Activated T-cell treated with anti-CD3 and anti-CD28 coated beads, Interleukin-2, amount 50 U/mL, for 4 hours (primary cell): ENCODE measurements around the gene RTN4RL2. TPM values are rescaled to one million over a fixed set of nuclear protein-coding genes. Genes with fewer than 3 reads are reported as not detected.

ENCODE experiments used
- ATAC-seq, 2 donors: fragments of 200-7000 bp; cut with Tn5 transposase; one replicate each; pipeline ENCODE4 v1.10.0; 2021
- DNase-seq: peaks from one replicate; pipeline ENCODE4 v3.0.0-alpha.2; 2020
- H3K27me3 Mint-ChIP-seq: one replicate; pipeline ENCODE4 v1.8.0; 2021; ENCODE audit warnings: low read depth, mixed read lengths
- H3K36me3 Mint-ChIP-seq: one replicate; pipeline ENCODE4 v1.8.0; 2022; ENCODE audit warnings: mixed read lengths; ENCODE audit not compliant: insufficient read depth
- H3K4me1 Mint-ChIP-seq: one replicate; pipeline ENCODE4 v1.8.0; 2021; ENCODE audit warnings: low read depth, mixed read lengths
- H3K4me3 Mint-ChIP-seq: one replicate; pipeline ENCODE4 v1.8.0; 2021; ENCODE audit warnings: mild to moderate bottlenecking, moderate library complexity, mixed read lengths
- H3K9me3 Mint-ChIP-seq: one replicate; pipeline ENCODE4 v1.8.0; 2021; ENCODE audit warnings: mixed read lengths
- total RNA-seq, 3 donors: library from RNA; stranded (reverse); gene quantifications; one replicate each; pipeline ENCODE4 v1.2.1, GENCODE V29; 2021

The RTN4RL2 gene
- total RNA-seq, 3 donors from 2014 or later: 0.16 to 0.33 (median 0.27) TPM

GRCh38 chr11:57500926-57501325 lies 40.6 kb downstream of the RTN4RL2 start:
- DNase-seq: no peak
- ATAC-seq: no peak
- Mint-ChIP-seq H3K4me3 (no peak overlapping the region), H3K27me3 (no peaks in the 10 kb centered on the region), H3K9me3 (no peaks in the 10 kb centered on the region), H3K36me3 (peaks cover 26% of the 10 kb centered on the region), H3K4me1 (no peaks in the 10 kb centered on the region)

GRCh38 chr11:57501953-57502352 lies 41.6 kb downstream of the RTN4RL2 start:
- ATAC-seq (no peak), DNase-seq (no peak)
- no peaks in the 10 kb centered on the region for H3K27me3 Mint-ChIP-seq
- peaks cover 24% of the 10 kb centered on the region for H3K36me3 Mint-ChIP-seq
- no peaks in the 10 kb centered on the region for H3K9me3 Mint-ChIP-seq
- no peak overlapping the region for H3K4me3 Mint-ChIP-seq
- no peaks in the 10 kb centered on the region for H3K4me1 Mint-ChIP-seq

GRCh38 chr11:57502376-57502775 lies 42.0 kb downstream of the RTN4RL2 start:
- no peaks in the 10 kb centered on the region for H3K9me3 Mint-ChIP-seq
- no peak overlapping the region for H3K4me3 Mint-ChIP-seq
- no peaks in the 10 kb centered on the region for H3K4me1 Mint-ChIP-seq
- DNase-seq (no peak), ATAC-seq (no peak)
- H3K27me3 Mint-ChIP-seq: no peaks in the 10 kb centered on the region
- peaks cover 21% of the 10 kb centered on the region for H3K36me3 Mint-ChIP-seq

- ATAC-seq (no peak), DNase-seq (no peak)
- no peaks in the 10 kb centered on the region for H3K27me3 Mint-ChIP-seq
- H3K9me3 Mint-ChIP-seq: no peaks in the 10 kb centered on the region
- no peak overlapping the region for H3K4me3 Mint-ChIP-seq
- no peaks in the 10 kb centered on the region for H3K4me1 Mint-ChIP-seq
- H3K36me3 Mint-ChIP-seq: peaks cover 20% of the 10 kb centered on the region
These were observed 42.5 kb downstream of the RTN4RL2 start for GRCh38 chr11:57502870-57503269.

GRCh38 chr11:57504511-57504910 lies 44.2 kb downstream of the RTN4RL2 start:
- H3K9me3 Mint-ChIP-seq: no peaks in the 10 kb centered on the region
- H3K27me3 Mint-ChIP-seq: no peaks in the 10 kb centered on the region
- H3K4me3 Mint-ChIP-seq: no peak overlapping the region
- ATAC-seq: no peak
- no peak for DNase-seq
- peaks cover 11% of the 10 kb centered on the region for H3K36me3 Mint-ChIP-seq
- no peaks in the 10 kb centered on the region for H3K4me1 Mint-ChIP-seq

- Mint-ChIP-seq H3K27me3 (no peaks in the 10 kb centered on the region), H3K4me1 (peaks cover 2% of the 10 kb centered on the region), H3K9me3 (no peaks in the 10 kb centered on the region), H3K36me3 (peaks cover 4% of the 10 kb centered on the region), H3K4me3 (no peak overlapping the region)
- no peak for ATAC-seq
- no peak for DNase-seq
These were observed 46.2 kb downstream of the RTN4RL2 start for GRCh38 chr11:57506522-57506921.

GRCh38 chr11:57508341-57509170 lies 48.2 kb downstream of the RTN4RL2 start:
- ATAC-seq (no peak), DNase-seq (no peak)
- Mint-ChIP-seq H3K36me3 (peaks cover 4% of the 10 kb centered on the region), H3K4me1 (peaks cover 21% of the 10 kb centered on the region), H3K27me3 (no peaks in the 10 kb centered on the region), H3K4me3 (no peak overlapping the region), H3K9me3 (no peaks in the 10 kb centered on the region)

- DNase-seq (no peak), ATAC-seq (no peak)
- Mint-ChIP-seq H3K27me3 (no peaks in the 10 kb centered on the region), H3K4me1 (peaks cover 30% of the 10 kb centered on the region), H3K4me3 (no peak overlapping the region), H3K9me3 (no peaks in the 10 kb centered on the region), H3K36me3 (no peaks in the 10 kb centered on the region)
These were observed 51.6 kb downstream of the RTN4RL2 start for GRCh38 chr11:57511741-57512430.

GRCh38 chr11:57512646-57513451 lies 52.5 kb downstream of the RTN4RL2 start:
- H3K36me3 Mint-ChIP-seq: no peaks in the 10 kb centered on the region
- H3K9me3 Mint-ChIP-seq: no peaks in the 10 kb centered on the region
- DNase-seq (no peak), ATAC-seq (no peak)
- peaks cover 30% of the 10 kb centered on the region for H3K4me1 Mint-ChIP-seq
- no peaks in the 10 kb centered on the region for H3K27me3 Mint-ChIP-seq
- peak overlapping the region; percentile 98 for H3K4me3 Mint-ChIP-seq

- ATAC-seq: no peak
- Mint-ChIP-seq H3K4me1 (peaks cover 30% of the 10 kb centered on the region), H3K4me3 (peak overlapping the region; percentile 98), H3K9me3 (no peaks in the 10 kb centered on the region), H3K36me3 (no peaks in the 10 kb centered on the region), H3K27me3 (no peaks in the 10 kb centered on the region)
- DNase-seq: no peak
These were observed 53.1 kb downstream of the RTN4RL2 start for GRCh38 chr11:57513452-57513795.

GRCh38 chr11:57513911-57514537 lies 53.7 kb downstream of the RTN4RL2 start:
- H3K27me3 Mint-ChIP-seq: no peaks in the 10 kb centered on the region
- H3K36me3 Mint-ChIP-seq: no peaks in the 10 kb centered on the region
- peaks cover 30% of the 10 kb centered on the region for H3K4me1 Mint-ChIP-seq
- H3K4me3 Mint-ChIP-seq: peak overlapping the region; percentile 98
- DNase-seq (peak; percentile 20), ATAC-seq (peak; percentile 51 to 52)
- H3K9me3 Mint-ChIP-seq: no peaks in the 10 kb centered on the region

- Mint-ChIP-seq H3K4me1 (peaks cover 30% of the 10 kb centered on the region), H3K27me3 (no peaks in the 10 kb centered on the region)
These were observed 54.4 kb downstream of the RTN4RL2 start for GRCh38 chr11:57514538-57515331.

GRCh38 chr11:57515332-57516060 lies 55.2 kb downstream of the RTN4RL2 start, which contains the start of gene SLC43A1:
Gene SLC43A1, minus strand, starts transcription at chr11:57515702. Its CDS starts 1,591 bp downstream, at chr11:57514111.
- DNase-seq (peak; percentile 19), ATAC-seq (peak; percentile 48 to 49)
- H3K4me3 Mint-ChIP-seq: peak within 1 kb of the TSS; percentile 98
- H3K36me3 Mint-ChIP-seq: no peaks in the 10 kb centered on the region
- no peaks in the 10 kb centered on the region for H3K27me3 Mint-ChIP-seq
- H3K9me3 Mint-ChIP-seq: no peaks in the 10 kb centered on the region
- peaks cover 29% of the 10 kb centered on the region for H3K4me1 Mint-ChIP-seq

More at GRCh38 chr11:57514538-57515331, 54.4 kb downstream of the RTN4RL2 start:
- Mint-ChIP-seq H3K36me3 (no peaks in the 10 kb centered on the region), H3K4me3 (peak overlapping the region; percentile 98), H3K9me3 (no peaks in the 10 kb centered on the region)
- DNase-seq: peak; percentile 43
- ATAC-seq: peak; percentile 66 to 68
